ENCODE results near the gene GPS2. TPM values are rescaled to one million over a fixed set of nuclear protein-coding genes. Genes with fewer than 3 reads are reported as not detected.
A peak's percentile ranks its signal among the peaks of the same experiment; 100 is the strongest.

GPS2 gene
- total RNA-seq, 1 donor from 2014 or later = 22.4 TPM

DNA sequence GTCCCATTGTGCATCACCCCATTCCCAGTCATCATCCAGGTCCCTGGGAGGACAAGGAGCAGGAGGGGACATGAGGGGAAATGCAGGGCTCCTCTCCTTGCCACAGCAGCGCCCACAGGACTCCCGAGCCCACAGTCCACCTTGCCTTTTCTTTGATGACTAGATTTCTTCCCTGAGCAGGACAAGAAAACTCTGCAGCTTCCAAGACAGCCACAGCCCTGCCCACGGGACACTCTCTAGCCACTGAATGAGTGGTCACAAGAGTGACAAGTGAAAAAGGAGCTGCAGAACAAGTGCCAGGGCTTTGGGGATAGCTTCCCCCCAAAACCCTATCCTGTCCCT is 9.2 kb upstream of the GPS2 start:
- TF ChIP-seq, protein P1, sequence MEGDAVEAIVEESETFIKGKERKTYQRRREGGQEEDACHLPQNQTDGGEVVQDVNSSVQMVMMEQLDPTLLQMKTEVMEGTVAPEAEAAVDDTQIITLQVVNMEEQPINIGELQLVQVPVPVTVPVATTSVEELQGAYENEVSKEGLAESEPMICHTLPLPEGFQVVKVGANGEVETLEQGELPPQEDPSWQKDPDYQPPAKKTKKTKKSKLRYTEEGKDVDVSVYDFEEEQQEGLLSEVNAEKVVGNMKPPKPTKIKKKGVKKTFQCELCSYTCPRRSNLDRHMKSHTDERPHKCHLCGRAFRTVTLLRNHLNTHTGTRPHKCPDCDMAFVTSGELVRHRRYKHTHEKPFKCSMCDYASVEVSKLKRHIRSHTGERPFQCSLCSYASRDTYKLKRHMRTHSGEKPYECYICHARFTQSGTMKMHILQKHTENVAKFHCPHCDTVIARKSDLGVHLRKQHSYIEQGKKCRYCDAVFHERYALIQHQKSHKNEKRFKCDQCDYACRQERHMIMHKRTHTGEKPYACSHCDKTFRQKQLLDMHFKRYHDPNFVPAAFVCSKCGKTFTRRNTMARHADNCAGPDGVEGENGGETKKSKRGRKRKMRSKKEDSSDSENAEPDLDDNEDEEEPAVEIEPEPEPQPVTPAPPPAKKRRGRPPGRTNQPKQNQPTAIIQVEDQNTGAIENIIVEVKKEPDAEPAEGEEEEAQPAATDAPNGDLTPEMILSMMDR (IDR thresholded peaks at IDR 0.05; ENCODE audit: insufficient read depth, low read length, severe bottlenecking) = no peak
- DNase-seq (ENCODE audit: low read depth) (no peak), FAIRE-seq (no peak)
- Histone ChIP-seq H3K4me3 (ENCODE audit: low read depth, low read length) (no peak overlapping the region), H3K36me3 (ENCODE audit: control insufficient read depth, insufficient read depth, low read length) (peaks cover 44% of the 10 kb centered on the region), H3K27me3 (ENCODE audit: control insufficient read depth, insufficient read depth, low read length) (no peaks in the 10 kb centered on the region)

DNA sequence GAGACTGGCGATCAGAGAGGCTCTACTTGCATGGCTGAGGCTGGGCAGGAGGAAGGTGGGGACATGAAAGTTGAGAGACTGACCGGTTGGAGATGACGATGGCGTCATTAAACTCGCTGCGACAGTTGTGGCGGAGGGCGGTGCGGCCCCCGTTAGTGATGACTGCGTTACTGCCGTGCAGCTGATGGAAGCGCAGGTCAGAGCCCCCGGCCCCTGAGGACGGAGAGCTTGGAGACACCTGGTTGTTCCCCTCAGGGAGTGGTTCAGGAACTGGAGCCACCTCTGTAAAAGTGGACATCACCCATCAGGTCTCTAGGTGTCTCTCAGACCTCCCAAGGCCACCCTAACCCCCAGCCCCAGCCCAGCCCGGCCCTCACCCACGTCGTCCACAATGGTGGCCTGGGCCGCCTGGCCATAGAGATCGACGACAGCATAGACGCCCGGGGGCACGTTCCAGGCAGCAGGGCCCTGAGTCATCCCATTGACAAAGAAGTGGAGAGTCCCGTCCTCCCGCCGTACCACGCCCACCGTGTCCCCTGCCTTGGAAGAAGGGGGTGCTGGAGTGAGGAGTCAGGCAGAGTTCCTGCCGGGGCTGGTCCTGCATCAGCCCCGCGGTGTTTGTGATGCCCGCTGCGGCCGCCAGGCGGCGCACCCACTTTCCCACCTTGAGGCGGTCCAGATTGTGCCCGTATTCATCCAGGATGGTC is 8.7 kb upstream of the GPS2 start:
- no peak for FAIRE-seq
- Histone ChIP-seq H3K4me3 (ENCODE audit: low read depth, low read length) (no peak overlapping the region), H3K36me3 (ENCODE audit: control insufficient read depth, insufficient read depth, low read length) (peaks cover 44% of the 10 kb centered on the region), H3K27me3 (ENCODE audit: control insufficient read depth, insufficient read depth, low read length) (no peaks in the 10 kb centered on the region)
- DNase-seq (ENCODE audit: low read depth) = peak; percentile 30
- TF ChIP-seq, protein P1 (IDR thresholded peaks at IDR 0.05; ENCODE audit: insufficient read depth, low read length, severe bottlenecking) = peak; percentile 97

DNA sequence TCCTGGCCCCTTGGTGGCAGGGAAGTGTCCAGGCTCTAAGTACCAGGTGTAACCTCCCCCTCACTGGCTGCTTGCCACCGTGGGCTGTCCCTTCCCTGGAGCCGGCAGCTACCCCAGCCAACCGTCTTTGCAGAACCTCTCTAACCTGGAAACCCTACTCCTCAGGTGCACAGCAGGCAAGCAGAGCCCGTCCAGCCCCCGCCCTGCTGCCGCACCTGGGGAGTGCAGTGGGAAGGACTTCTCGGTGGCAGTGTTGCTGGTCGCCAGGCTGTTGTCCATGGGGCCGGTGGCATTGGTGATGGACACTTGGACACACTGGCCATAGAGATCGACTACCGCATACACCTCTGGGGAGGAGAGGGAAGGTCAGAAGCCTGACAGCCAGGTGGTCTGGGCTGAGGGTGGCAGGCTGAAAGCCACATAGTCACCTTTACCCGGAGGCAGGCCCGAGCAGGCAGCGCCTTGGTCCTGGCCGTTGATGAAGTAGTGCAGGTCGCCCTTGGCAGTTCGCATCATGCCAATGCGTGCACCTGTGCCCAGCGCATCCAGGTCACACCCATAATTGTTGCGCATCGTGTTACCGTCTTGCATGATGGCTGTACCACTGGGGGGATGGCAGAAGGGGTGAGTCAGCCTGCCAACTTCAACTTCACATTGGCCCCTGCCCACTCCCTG is 7.5 kb upstream of the GPS2 start:
- no peaks in the 10 kb centered on the region for H3K27me3 ChIP-seq (ENCODE audit: control insufficient read depth, insufficient read depth, low read length)
- H3K4me3 ChIP-seq (ENCODE audit: low read depth, low read length) = no peak overlapping the region
- TF ChIP-seq, protein P1 (IDR thresholded peaks at IDR 0.05; ENCODE audit: insufficient read depth, low read length, severe bottlenecking) = no peak
- peaks cover 48% of the 10 kb centered on the region for H3K36me3 ChIP-seq (ENCODE audit: control insufficient read depth, insufficient read depth, low read length)
- FAIRE-seq (peak; percentile 55), DNase-seq (ENCODE audit: low read depth) (no peak)

DNA sequence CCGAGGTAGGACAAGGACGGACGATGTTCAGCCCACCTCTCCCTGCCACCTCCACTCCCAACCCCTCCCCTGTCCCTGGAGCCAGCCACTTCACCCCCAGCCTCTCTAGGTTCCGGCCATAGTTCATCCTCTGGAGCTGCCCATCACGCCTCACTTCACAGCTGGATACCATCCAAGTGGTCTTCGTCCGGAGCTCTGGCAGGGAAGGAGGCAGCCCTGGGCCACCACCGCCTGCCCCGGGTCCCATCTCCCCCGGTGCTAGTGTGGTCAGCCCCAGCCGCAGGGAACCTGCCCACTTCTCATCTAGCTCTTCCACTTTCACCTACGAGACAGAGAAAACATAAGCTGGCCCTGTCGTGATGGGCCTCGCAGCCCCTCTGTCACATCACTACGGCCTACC is 6.3 kb upstream of the GPS2 start:
- DNase-seq (ENCODE audit: low read depth) (no peak), FAIRE-seq (no peak)
- Histone ChIP-seq H3K27me3 (ENCODE audit: control insufficient read depth, insufficient read depth, low read length) (no peaks in the 10 kb centered on the region), H3K4me3 (ENCODE audit: low read depth, low read length) (no peak overlapping the region), H3K36me3 (ENCODE audit: control insufficient read depth, insufficient read depth, low read length) (peaks cover 46% of the 10 kb centered on the region)
- TF ChIP-seq, protein P1 (IDR thresholded peaks at IDR 0.05; ENCODE audit: insufficient read depth, low read length, severe bottlenecking) = no peak

DNA sequence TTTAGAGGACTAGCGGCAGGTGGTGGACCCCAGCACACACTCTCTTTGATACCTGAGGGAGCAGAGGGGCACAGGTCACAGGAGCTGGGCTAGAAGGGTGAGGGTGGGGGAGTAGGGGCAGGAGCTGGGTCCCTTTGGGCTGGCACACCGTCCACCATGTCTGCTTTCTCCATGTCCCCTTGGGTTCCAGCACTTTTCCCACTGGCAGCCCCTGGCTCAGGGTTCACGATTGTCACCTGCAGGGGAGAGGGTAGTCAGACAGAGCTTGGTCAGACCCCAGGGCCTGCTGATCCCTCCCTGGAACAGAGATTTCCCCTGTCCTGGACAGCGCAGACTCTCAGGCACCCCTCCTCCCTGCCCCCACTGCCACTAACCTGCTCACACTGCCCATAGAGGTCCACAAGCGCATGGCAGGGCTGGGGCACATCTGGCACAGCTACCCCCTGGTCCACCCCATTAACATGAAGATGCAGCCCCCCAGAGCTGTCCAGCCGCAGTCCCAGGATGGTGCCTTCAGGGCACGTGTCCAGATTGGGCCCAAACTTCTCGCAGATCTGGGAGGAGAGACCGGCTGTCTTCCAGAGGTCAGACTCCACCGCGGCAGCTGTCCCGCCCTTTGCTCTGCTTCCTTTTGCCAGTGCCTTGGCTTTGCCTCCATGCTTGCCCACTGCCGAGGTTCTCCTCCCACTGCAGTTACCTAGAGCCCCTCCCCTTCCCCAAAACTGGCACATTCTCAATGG is 3.1 kb upstream of the GPS2 start:
- TF ChIP-seq, protein P1 (IDR thresholded peaks at IDR 0.05; ENCODE audit: insufficient read depth, low read length, severe bottlenecking) = no peak
- Histone ChIP-seq H3K36me3 (ENCODE audit: control insufficient read depth, insufficient read depth, low read length) (peaks cover 27% of the 10 kb centered on the region), H3K27me3 (ENCODE audit: control insufficient read depth, insufficient read depth, low read length) (no peaks in the 10 kb centered on the region), H3K4me3 (ENCODE audit: low read depth, low read length) (no peak overlapping the region)
- FAIRE-seq = no peak
- DNase-seq (ENCODE audit: low read depth) = no peak

Measured in bronchial epithelial cell (primary cell).